Non-pigmented ciliary epithelial cell (primary cell): Measurements from ENCODE around the gene FLNC.

Experiments
- DNase-seq: peaks from one replicate; pipeline ENCODE4 v3.0.0-alpha.2; 2010; ENCODE audit warnings: low read depth

The FLNC gene

GRCh38 chr7:128893251-128894100 is 63.3 kb downstream of the FLNC start:
- DNase-seq, result no peak

GRCh38 chr7:128894101-128894440 is 63.9 kb downstream of the FLNC start:
- DNase-seq, result no peak

- DNase-seq, result no peak
Measured at GRCh38 chr7:128895320-128895719, 65.1 kb downstream of the FLNC start.

GRCh38 chr7:128899392-128899791 is 69.2 kb downstream of the FLNC start:
- no peak for DNase-seq

- DNase-seq, result no peak
Measured at GRCh38 chr7:128900237-128900636, 70.0 kb downstream of the FLNC start.

GRCh38 chr7:128902761-128903585 is 72.8 kb downstream of the FLNC start:
- no peak for DNase-seq

- DNase-seq, result no peak
Measured at GRCh38 chr7:128903621-128904361, 73.6 kb downstream of the FLNC start.

- DNase-seq, result peak; percentile 11
Measured at GRCh38 chr7:128904381-128905197, 74.4 kb downstream of the FLNC start.

- DNase-seq, result no peak
Measured at GRCh38 chr7:128906001-128906765, 76.0 kb downstream of the FLNC start.

GRCh38 chr7:128906766-128907559 is 76.8 kb downstream of the FLNC start:
- no peak for DNase-seq
